ENCODE measurements around the gene UMODL1. TPM values are rescaled to one million over a fixed set of nuclear protein-coding genes. Genes with fewer than 3 reads are reported as not detected.

The UMODL1 gene
- total RNA-seq, 1 donor from 2014 or later, result not detected

DNA sequence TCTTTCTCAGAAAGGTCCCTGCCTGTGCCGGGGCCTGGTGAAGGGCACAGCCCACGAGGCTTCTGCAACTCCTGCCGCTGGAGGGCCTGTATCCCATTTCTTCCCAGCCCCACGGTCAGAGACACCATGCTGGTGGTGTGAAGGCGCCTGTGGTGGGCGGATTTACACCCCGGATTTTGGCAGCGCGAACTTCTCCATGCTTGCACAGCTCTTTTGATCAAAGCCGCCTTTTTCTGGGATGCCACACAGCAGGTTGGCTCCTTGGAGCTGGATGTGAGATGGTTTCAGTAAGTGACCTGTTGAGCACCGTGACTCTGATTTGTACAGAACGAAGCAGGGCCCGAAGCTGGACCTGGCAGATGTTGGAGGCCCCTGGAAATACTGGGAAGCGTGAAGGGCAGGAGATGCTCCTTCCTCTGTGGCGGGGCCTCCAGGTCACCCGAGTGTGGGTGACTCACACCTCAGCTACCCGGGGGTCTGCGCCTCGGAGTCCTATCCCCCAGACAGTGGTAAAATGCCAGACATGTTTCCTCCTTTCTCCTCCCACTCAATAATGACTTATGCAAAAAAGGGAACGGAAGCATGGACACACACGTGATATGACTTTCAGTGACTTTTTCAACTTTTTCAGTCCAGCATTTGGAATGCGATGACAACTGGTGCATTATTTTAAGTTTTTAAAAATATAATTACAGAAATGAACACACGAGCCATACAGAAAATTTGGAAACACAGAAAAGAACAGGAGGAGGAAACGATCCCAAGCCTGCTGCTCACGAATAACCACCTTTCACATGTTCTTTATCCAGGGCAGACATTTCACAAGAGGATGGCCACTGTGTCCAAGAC is 9.0 kb downstream of the UMODL1 start:
- H3K9me3 Mint-ChIP-seq (ENCODE audit: unreplicated experiment), result no peaks in the 10 kb centered on the region
- TF ChIP-seq CTCF (IDR thresholded peaks at IDR 0.05; ENCODE audit: unreplicated experiment), result no peak
- no peak for DNase-seq (ENCODE audit: low spot score)
- peaks cover 16% of the 10 kb centered on the region for H3K27me3 Mint-ChIP-seq (ENCODE audit: unreplicated experiment)
- no peaks in the 10 kb centered on the region for H3K4me1 Mint-ChIP-seq (ENCODE audit: unreplicated experiment)
- peaks cover 4% of the 10 kb centered on the region for H3K36me3 Mint-ChIP-seq (ENCODE audit: low read depth, unreplicated experiment)
- no peak overlapping the region for H3K27ac Mint-ChIP-seq (ENCODE audit: unreplicated experiment)
- no peak overlapping the region for H3K4me3 Mint-ChIP-seq (ENCODE audit: unreplicated experiment)

GRCh38 chr21:42080788-42081083 is 9.6 kb downstream of the UMODL1 start:
- TF ChIP-seq CTCF (IDR thresholded peaks at IDR 0.05; ENCODE audit: unreplicated experiment), result no peak
- H3K27ac Mint-ChIP-seq (ENCODE audit: unreplicated experiment), result no peak overlapping the region
- no peak for DNase-seq (ENCODE audit: low spot score)
- H3K27me3 Mint-ChIP-seq (ENCODE audit: unreplicated experiment), result peaks cover 11% of the 10 kb centered on the region
- H3K36me3 Mint-ChIP-seq (ENCODE audit: low read depth, unreplicated experiment), result peaks cover 4% of the 10 kb centered on the region
- no peak overlapping the region for H3K4me3 Mint-ChIP-seq (ENCODE audit: unreplicated experiment)
- H3K9me3 Mint-ChIP-seq (ENCODE audit: unreplicated experiment), result no peaks in the 10 kb centered on the region
- no peaks in the 10 kb centered on the region for H3K4me1 Mint-ChIP-seq (ENCODE audit: unreplicated experiment)

DNA sequence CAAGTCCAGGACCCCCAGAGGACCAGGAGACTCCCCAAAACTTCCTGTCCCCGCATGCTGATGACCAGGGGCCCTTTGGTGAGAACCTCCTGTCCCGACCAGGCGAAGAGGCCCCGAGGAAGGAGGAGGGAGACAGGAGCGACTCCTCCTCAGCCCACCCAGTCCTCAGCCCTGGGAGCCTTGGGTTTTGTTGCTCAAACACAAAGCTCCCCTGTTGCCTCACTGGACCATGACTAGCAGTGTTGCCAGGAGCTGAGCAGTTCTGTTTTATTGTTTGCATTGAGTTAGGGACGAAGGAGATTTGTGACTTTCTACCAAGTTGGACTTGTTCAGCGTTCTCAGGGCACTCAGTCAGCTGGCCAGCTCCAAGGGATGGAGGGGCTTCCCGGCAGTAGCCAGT is 10.0 kb downstream of the UMODL1 start:
- Mint-ChIP-seq H3K36me3 (ENCODE audit: low read depth, unreplicated experiment) (peaks cover 4% of the 10 kb centered on the region), H3K4me1 (ENCODE audit: unreplicated experiment) (no peaks in the 10 kb centered on the region), H3K9me3 (ENCODE audit: unreplicated experiment) (no peaks in the 10 kb centered on the region), H3K4me3 (ENCODE audit: unreplicated experiment) (no peak overlapping the region), H3K27me3 (ENCODE audit: unreplicated experiment) (peaks cover 11% of the 10 kb centered on the region), H3K27ac (ENCODE audit: unreplicated experiment) (no peak overlapping the region)
- no peak for TF ChIP-seq CTCF (IDR thresholded peaks at IDR 0.05; ENCODE audit: unreplicated experiment)
- DNase-seq (ENCODE audit: low spot score), result no peak

GRCh38 chr21:42081931-42082381 is 10.8 kb downstream of the UMODL1 start:
- DNase-seq (ENCODE audit: low spot score), result no peak
- TF ChIP-seq CTCF (IDR thresholded peaks at IDR 0.05; ENCODE audit: unreplicated experiment), result no peak
- Mint-ChIP-seq H3K4me3 (ENCODE audit: unreplicated experiment) (no peak overlapping the region), H3K9me3 (ENCODE audit: unreplicated experiment) (no peaks in the 10 kb centered on the region), H3K4me1 (ENCODE audit: unreplicated experiment) (no peaks in the 10 kb centered on the region), H3K27ac (ENCODE audit: unreplicated experiment) (no peak overlapping the region), H3K27me3 (ENCODE audit: unreplicated experiment) (peaks cover 11% of the 10 kb centered on the region), H3K36me3 (ENCODE audit: low read depth, unreplicated experiment) (peaks cover 4% of the 10 kb centered on the region)

Measured in endothelial cell (in vitro differentiated cells).